ENCODE data around the gene SLC25A21.

DNA sequence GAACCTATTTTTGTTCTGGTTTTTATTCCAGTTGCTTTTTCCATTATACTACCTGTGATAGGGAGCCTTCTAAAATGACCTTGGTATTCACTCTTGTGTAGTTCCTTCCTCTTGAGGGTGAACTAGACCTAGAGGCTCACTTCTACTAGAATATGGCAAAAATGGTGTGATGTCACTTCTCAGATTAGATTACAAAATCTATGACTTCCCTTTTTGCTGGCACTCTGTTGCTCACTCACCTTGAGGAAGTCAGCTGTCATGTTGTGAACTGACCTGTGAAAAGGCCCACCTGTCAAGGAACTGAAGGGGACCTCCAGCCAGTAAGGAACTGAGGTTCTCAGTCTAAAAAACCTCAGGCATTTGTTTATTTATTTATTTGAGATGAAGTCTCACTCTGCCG, 31.0 kb upstream of the SLC25A21 start:
- TF ChIP-seq EP300 (IDR thresholded peaks at IDR 0.05) (no peak), POLR2A (IDR thresholded peaks at IDR 0.05) (no peak)

Data from suprapubic skin (tissue), 2 donors.